Sigmoid colon (tissue), 4 donors: Measurements from ENCODE around the gene EML6.

Experiments used
- CTCF ChIP-seq, 4 experiments: fragments of 450-650 bp in 3 of 4; fragments of 200-600 bp in 1 of 4; IDR thresholded peaks; one replicate each; pipeline ENCODE4 v1.5.1; 2016 to 2019; ENCODE audit warnings: antibody characterized with exemption in 4 of 4, mild to moderate bottlenecking in 3 of 4, moderate library complexity in 2 of 4
- POLR2A ChIP-seq, 2 donors: fragments of 450-650 bp; IDR thresholded peaks; one replicate each; pipeline ENCODE4 v1.6.1; 2016; ENCODE audit warnings: antibody characterized with exemption in 2 of 2, mild to moderate bottlenecking in 2 of 2, moderate library complexity in 2 of 2
- POLR2AphosphoS5 ChIP-seq, 4 donors: sonication (generic); formaldehyde crosslinking; IDR thresholded peaks; one replicate each; pipeline ENCODE4 v1.6.1; 2017; ENCODE audit warnings: antibody characterized with exemption in 4 of 4

DNA sequence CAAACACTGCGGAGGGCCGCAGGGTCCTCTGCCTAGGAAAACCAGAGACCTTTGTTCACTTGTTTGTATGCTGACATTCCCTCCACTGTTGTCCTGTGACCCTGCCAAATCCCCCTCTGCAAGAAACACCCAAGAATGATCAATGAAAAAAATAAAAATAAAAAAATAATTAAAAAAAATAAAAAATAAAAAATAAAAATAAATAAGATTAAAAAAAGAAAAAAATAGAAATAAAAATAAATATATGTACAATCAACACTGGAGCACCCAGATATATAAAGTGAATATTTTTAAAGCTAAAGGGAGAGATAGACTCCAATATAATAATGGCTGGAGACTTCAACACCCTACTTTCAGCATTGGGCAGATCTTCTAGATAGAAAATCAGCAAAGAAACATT is 23.8 kb upstream of the EML6 start:
- no peak for TF ChIP-seq CTCF (IDR thresholded peaks at IDR 0.05)
- no peak for TF ChIP-seq POLR2AphosphoS5 (IDR thresholded peaks at IDR 0.05)
- TF ChIP-seq POLR2A (IDR thresholded peaks at IDR 0.05), result no peak
